ENCODE results near the gene S100A9. TPM values are rescaled to one million over a fixed set of nuclear protein-coding genes. Genes with fewer than 3 reads are reported as not detected.

Gene S100A9
- total and polyA plus RNA-seq, 2 of the 8 experiments (the other 6 are each of a cell fraction or from before 2014, with no cell fraction given): not detected

- no peak for TF ChIP-seq TCF12 (IDR thresholded peaks at IDR 0.05; ENCODE audit: low read depth, low read length)
- Histone ChIP-seq H2BK120ac (replicated peaks; ENCODE audit: low read depth, low read length) (no peak overlapping the region), H3K14ac (ENCODE audit: insufficient read length) (no peak overlapping the region), H2AK5ac (ENCODE audit: low read depth, low read length) (no peak overlapping the region), H3K4me3 (ENCODE audit: extremely low read depth in 1 of 4, insufficient read depth in 2 of 4, low read depth in 3 of 4, low read length in 4 of 4) (no peak overlapping the region), H3K23me2 (ENCODE audit: low read depth, low read length) (no peaks in the 10 kb centered on the region), H3K9me3 (ENCODE audit: insufficient read depth in 2 of 2, low read depth in 1 of 2, low read length in 1 of 2) (no peaks in the 10 kb centered on the region), H3K4me1 (replicated peaks in 1 of 4; ENCODE audit: control insufficient read depth in 3 of 4, insufficient read depth in 4 of 4, low read length in 3 of 4) (no peaks in the 10 kb centered on the region), H3K56ac (replicated peaks; ENCODE audit: insufficient read length, low read depth, low read length) (no peak overlapping the region), H2BK5ac (ENCODE audit: low read depth, low read length) (no peak overlapping the region), H3K27me3 (replicated peaks in 1 of 4; ENCODE audit: control insufficient read depth in 3 of 4, extremely low read depth in 1 of 4, insufficient read depth in 3 of 4, low read length in 3 of 4) (no peaks in the 10 kb centered on the region), H3K9ac (replicated peaks in 1 of 4; ENCODE audit: extremely low read depth in 1 of 4, low read depth in 3 of 4, low read length in 3 of 4) (no peak overlapping the region), H3K27ac (ENCODE audit: low read depth, low read length) (no peak overlapping the region), H4K8ac (ENCODE audit: extremely low read depth, insufficient read depth, low read length) (no peak overlapping the region; the same call in 1 of the 2 replicates), H2BK15ac (ENCODE audit: low read length) (no peak overlapping the region), H2BK12ac (ENCODE audit: low read depth, low read length) (no peak overlapping the region), H3K18ac (ENCODE audit: extremely low read depth, low read length) (no peak overlapping the region), H3K36me3 (ENCODE audit: control insufficient read depth in 2 of 4, insufficient read depth in 4 of 4, low read length in 3 of 4) (no peaks in the 10 kb centered on the region), H3K79me2 (ENCODE audit: control insufficient read depth in 1 of 2, insufficient read depth in 2 of 2, low read length in 2 of 2) (no peaks in the 10 kb centered on the region), H4K20me1 (replicated peaks in 1 of 2; ENCODE audit: control insufficient read depth in 1 of 2, insufficient read depth in 2 of 2, low read length in 2 of 2) (no peaks in the 10 kb centered on the region), H3K79me1 (ENCODE audit: low read depth, low read length) (no peaks in the 10 kb centered on the region), H3K23ac (ENCODE audit: insufficient read length) (no peak overlapping the region), H2BK20ac (ENCODE audit: low read length) (no peak overlapping the region), H3K4ac (replicated peaks; ENCODE audit: insufficient read length, low read depth, low read length) (peak overlapping the region; percentile 34), H3K4me2 (ENCODE audit: insufficient read depth in 1 of 2, low read depth in 2 of 2, low read length in 2 of 2) (no peak overlapping the region), H2AFZ (ENCODE audit: low read length) (no peak overlapping the region), H4K5ac (ENCODE audit: insufficient read length, low read depth, low read length) (no peak overlapping the region), H4K91ac (replicated peaks; ENCODE audit: insufficient read length, low read length) (no peak overlapping the region)
- CTCF ChIA-PET (ENCODE audit: partially characterized antibody): interaction anchor here (0.6 to 6.4 kb wide), 7 partner anchors 8 to 137 kb away, joined by 3 to 63 read pairs (median 6); partner anchors contain the start of gene S100A9
- POLR2A ChIA-PET (ENCODE audit: partially characterized antibody): interaction anchor here (1.1 kb wide), 1 partner anchor 86 kb away, joined by 3 read pairs; no protein-coding TSS in a partner anchor
- DNase-seq (ENCODE audit: low read depth in 1 of 2, low spot score in 2 of 2) (peak in 1 of 2 experiments; percentile 33), FAIRE-seq (no peak)
- WGBS, 2 experiments (ENCODE audit: extremely low coverage in 1 of 2, insufficient coverage in 1 of 2, insufficient read length in 1 of 2, insufficient replicate concordance in 2 of 2, low coverage in 1 of 2, low lambda C conversion rate in 2 of 2, missing lambda C conversion rate in 1 of 2): 92% methylated on average over 6 of the region's 6 CpGs; no CpG with 5 or more reads in 1 of the 2 experiments
Observed at GRCh38 chr1:153396461-153396860, 38.8 kb downstream of the S100A9 start.
